Smooth muscle cell (in vitro differentiated cells): ENCODE results near the gene MAML2. TPM values are rescaled to one million over a fixed set of nuclear protein-coding genes. Genes with fewer than 3 reads are reported as not detected.

Experiments
- DNase-seq: peaks from one replicate; lab custom pipeline; 2025; ENCODE audit not compliant: unreplicated experiment; lab: John Stamatoyannopoulos, UW
- H2AFZ ChIP-seq: fragments of 200-600 bp; sonication (generic); 2 replicates; pipeline ENCODE4 v1.6.0; 2016; ENCODE audit warnings: antibody characterized with exemption, low read depth, mild to moderate bottlenecking
- H3F3A ChIP-seq: fragments of 200-600 bp; sonication (generic); 2 replicates; pipeline ENCODE4 v1.6.0; 2017; ENCODE audit warnings: antibody characterized with exemption, low read depth
- H3K27ac ChIP-seq: fragments of 200-600 bp; sonication (generic); 2 replicates; pipeline ENCODE4 v1.5.1; 2016; ENCODE audit warnings: low read depth, mild to moderate bottlenecking
- H3K27me3 ChIP-seq: fragments of 200-600 bp; sonication (generic); 2 replicates; pipeline ENCODE4 v1.6.1; 2016; ENCODE audit warnings: low read depth, mild to moderate bottlenecking
- H3K36me3 ChIP-seq: fragments of 200-600 bp; sonication (generic); 2 replicates; pipeline ENCODE4 v1.5.1; 2016; ENCODE audit warnings: low read depth
- H3K4me1 ChIP-seq: fragments of 200-600 bp; sonication (generic); 2 replicates; pipeline ENCODE4 v1.5.1; 2016; ENCODE audit warnings: low read depth
- H3K4me2 ChIP-seq: fragments of 200-600 bp; sonication (generic); 2 replicates; pipeline ENCODE4 v1.6.0; 2016; ENCODE audit warnings: mild to moderate bottlenecking
- H3K4me3 ChIP-seq: fragments of 200-600 bp; sonication (generic); 2 replicates; pipeline ENCODE4 v1.5.1; 2016; ENCODE audit warnings: mild to moderate bottlenecking
- H3K79me2 ChIP-seq: fragments of 200-600 bp; sonication (generic); 2 replicates; pipeline ENCODE4 v1.6.0; 2016; ENCODE audit warnings: low read depth, mild to moderate bottlenecking
- H3K9ac ChIP-seq: fragments of 200-600 bp; sonication (generic); 2 replicates; pipeline ENCODE4 v1.6.0; 2016; ENCODE audit warnings: low read depth
- H3K9me3 ChIP-seq: fragments of 200-600 bp; sonication (generic); replicated peaks from 2 replicates; pipeline ENCODE4 v1.5.1; 2016; ENCODE audit warnings: low read depth
- H4K20me1 ChIP-seq: fragments of 200-600 bp; sonication (generic); 2 replicates; pipeline ENCODE4 v1.6.0; 2016; ENCODE audit warnings: low read depth
- WGBS: methylation state at CpG from one replicate; pipeline ENCODE4 v1.1.7; 2016; ENCODE audit warnings: low lambda C conversion rate; 5-methylcytosine and 5-hydroxymethylcytosine counted together
- polyA plus RNA-seq: library from polyadenylated mRNA; unstranded; fragments of >200 nt; fragmentation: Nextera tagmentation; extraction: Ambion mirVana; gene quantifications from 2 replicates; pipeline ENCODE4 v1.2.1, GENCODE V29; 2016
- total RNA-seq: library from RNA; depleted of rRNA; stranded (reverse); fragments of >200 nt; gene quantifications from 2 replicates; pipeline ENCODE4 v1.2.3, GENCODE V29; 2014
- TF ChIP-seq, protein P1 (sequence below): fragments of 200-600 bp; sonication (generic); IDR thresholded peaks from 2 replicates; pipeline ENCODE4 v1.5.1; 2017; ENCODE audit warnings: borderline replicate concordance, mild to moderate bottlenecking, antibody characterized with exemption; ENCODE audit not compliant: insufficient read depth, poor library complexity, severe bottlenecking

The MAML2 gene
- total and polyA plus RNA-seq, 2 experiments from 2014 or later = 8.7 to 52.4 TPM

DNA sequence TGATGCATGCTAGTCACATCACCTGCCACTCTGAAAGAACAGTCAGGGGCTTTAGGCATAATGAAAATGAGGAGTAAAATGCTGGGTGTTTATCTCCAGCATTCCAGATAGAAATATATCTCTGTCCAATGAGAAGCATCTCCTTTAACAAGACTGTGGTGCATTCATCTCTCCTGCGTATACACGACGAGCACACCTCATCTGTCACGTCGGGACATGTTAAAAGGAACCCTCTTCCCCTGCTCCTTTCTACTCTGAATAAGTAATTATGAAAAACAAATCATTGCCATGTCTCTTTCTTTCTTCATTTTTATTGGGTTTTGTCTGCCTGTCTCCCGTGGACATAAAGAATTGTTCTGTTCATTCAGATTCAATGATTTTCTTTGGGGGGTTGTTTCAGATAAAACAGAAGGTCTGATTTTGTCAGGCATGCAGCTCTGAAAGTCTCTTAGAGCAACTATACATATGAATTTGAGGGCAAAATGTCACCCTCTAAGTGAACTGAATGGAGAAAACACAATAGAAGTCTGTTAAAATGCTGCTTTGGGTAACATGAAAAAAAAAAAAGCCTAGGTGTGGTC is 195.0 kb downstream of the MAML2 start:
- H3K4me3 ChIP-seq = no peak overlapping the region
- peaks cover 41% of the 10 kb centered on the region for H3K79me2 ChIP-seq
- no peaks in the 10 kb centered on the region for H3K36me3 ChIP-seq
- peaks cover 26% of the 10 kb centered on the region for H3F3A ChIP-seq
- peaks cover 36% of the 10 kb centered on the region for H3K4me1 ChIP-seq
- TF ChIP-seq, protein P1, sequence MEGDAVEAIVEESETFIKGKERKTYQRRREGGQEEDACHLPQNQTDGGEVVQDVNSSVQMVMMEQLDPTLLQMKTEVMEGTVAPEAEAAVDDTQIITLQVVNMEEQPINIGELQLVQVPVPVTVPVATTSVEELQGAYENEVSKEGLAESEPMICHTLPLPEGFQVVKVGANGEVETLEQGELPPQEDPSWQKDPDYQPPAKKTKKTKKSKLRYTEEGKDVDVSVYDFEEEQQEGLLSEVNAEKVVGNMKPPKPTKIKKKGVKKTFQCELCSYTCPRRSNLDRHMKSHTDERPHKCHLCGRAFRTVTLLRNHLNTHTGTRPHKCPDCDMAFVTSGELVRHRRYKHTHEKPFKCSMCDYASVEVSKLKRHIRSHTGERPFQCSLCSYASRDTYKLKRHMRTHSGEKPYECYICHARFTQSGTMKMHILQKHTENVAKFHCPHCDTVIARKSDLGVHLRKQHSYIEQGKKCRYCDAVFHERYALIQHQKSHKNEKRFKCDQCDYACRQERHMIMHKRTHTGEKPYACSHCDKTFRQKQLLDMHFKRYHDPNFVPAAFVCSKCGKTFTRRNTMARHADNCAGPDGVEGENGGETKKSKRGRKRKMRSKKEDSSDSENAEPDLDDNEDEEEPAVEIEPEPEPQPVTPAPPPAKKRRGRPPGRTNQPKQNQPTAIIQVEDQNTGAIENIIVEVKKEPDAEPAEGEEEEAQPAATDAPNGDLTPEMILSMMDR = no peak
- peak overlapping the region; percentile 96 for H3K9ac ChIP-seq
- DNase-seq = no peak
- H4K20me1 ChIP-seq = no peaks in the 10 kb centered on the region
- peak overlapping the region; percentile 98 for H3K27ac ChIP-seq
- H3K9me3 ChIP-seq = no peaks in the 10 kb centered on the region
- WGBS = 67% methylated on average over 6 of the region's 6 CpGs
- H2AFZ ChIP-seq = no peak overlapping the region
- H3K4me2 ChIP-seq = peak overlapping the region; percentile 42
- H3K27me3 ChIP-seq = no peaks in the 10 kb centered on the region

GRCh38 chr11:96147186-96147585 is 195.8 kb downstream of the MAML2 start:
- TF ChIP-seq, protein P1 = no peak
- H3K4me1 ChIP-seq = peaks cover 44% of the 10 kb centered on the region
- H3K27me3 ChIP-seq = no peaks in the 10 kb centered on the region
- peak overlapping the region; percentile 96 for H3K9ac ChIP-seq
- H3K4me2 ChIP-seq = no peak overlapping the region
- H3K36me3 ChIP-seq = no peaks in the 10 kb centered on the region
- no peak overlapping the region for H2AFZ ChIP-seq
- DNase-seq = no peak
- 84% methylated on average over 2 of the region's 2 CpGs for WGBS
- peak overlapping the region; percentile 98 for H3K27ac ChIP-seq
- H3K79me2 ChIP-seq = peaks cover 41% of the 10 kb centered on the region
- H3K9me3 ChIP-seq = no peaks in the 10 kb centered on the region
- H3K4me3 ChIP-seq = no peak overlapping the region
- peaks cover 20% of the 10 kb centered on the region for H3F3A ChIP-seq
- no peaks in the 10 kb centered on the region for H4K20me1 ChIP-seq

- Histone ChIP-seq H3K27ac (peak overlapping the region; percentile 98), H3K4me3 (no peak overlapping the region), H2AFZ (no peak overlapping the region), H3K9me3 (no peaks in the 10 kb centered on the region), H3F3A (peaks cover 19% of the 10 kb centered on the region), H3K27me3 (no peaks in the 10 kb centered on the region), H3K79me2 (peaks cover 41% of the 10 kb centered on the region), H4K20me1 (no peaks in the 10 kb centered on the region), H3K4me2 (no peak overlapping the region), H3K4me1 (peaks cover 45% of the 10 kb centered on the region), H3K9ac (no peak overlapping the region), H3K36me3 (no peaks in the 10 kb centered on the region)
- TF ChIP-seq, protein P1 = no peak
- no peak for DNase-seq
These were observed 196.2 kb downstream of the MAML2 start for GRCh38 chr11:96146765-96147164.

GRCh38 chr11:96145163-96145585 is 197.8 kb downstream of the MAML2 start:
- H3K4me1 ChIP-seq = peaks cover 39% of the 10 kb centered on the region
- H3K27ac ChIP-seq = peak overlapping the region; percentile 98

More at GRCh38 chr11:96145163-96145585, 197.8 kb downstream of the MAML2 start:
- Histone ChIP-seq H3K9me3 (no peaks in the 10 kb centered on the region), H2AFZ (no peak overlapping the region), H3K4me2 (peak overlapping the region; percentile 38), H3K36me3 (no peaks in the 10 kb centered on the region), H3K4me3 (no peak overlapping the region), H4K20me1 (no peaks in the 10 kb centered on the region), H3F3A (peaks cover 7% of the 10 kb centered on the region), H3K27me3 (no peaks in the 10 kb centered on the region), H3K79me2 (peaks cover 48% of the 10 kb centered on the region), H3K9ac (peak overlapping the region; percentile 23)
- DNase-seq = no peak
- TF ChIP-seq, protein P1 = no peak
- WGBS = 36% methylated on average over 4 of the region's 4 CpGs
